Calu3 (cell line): Measurements from ENCODE around the gene F2. TPM values are rescaled to one million over a fixed set of nuclear protein-coding genes. Genes with fewer than 3 reads are reported as not detected.

Experiments
- BruUV-seq: library from RNA; stranded (reverse); fragments of 400-500 nt; replicated peaks from 2 replicates; lab custom pipeline; 2021; lab: Mats Ljungman, UMichigan
- CTCF ChIA-PET: fragments of 300-600 bp; sonication (Branson Sonifier 250); formaldehyde crosslinking; loops from one replicate; lab custom pipeline; 2022; ENCODE audit warnings: antibody characterized with exemption; lab: Charles Lee
- DNase-seq: peaks from one replicate; pipeline ENCODE4 v3.0.0; 2022
- H3K27ac Mint-ChIP-seq: one replicate; pipeline ENCODE4 v1.8.0; 2022; ENCODE audit warnings: mixed read lengths; ENCODE audit not compliant: unreplicated experiment
- H3K27me3 Mint-ChIP-seq: one replicate; pipeline ENCODE4 v1.8.0; 2022; ENCODE audit warnings: mixed read lengths; ENCODE audit not compliant: unreplicated experiment
- H3K36me3 Mint-ChIP-seq: one replicate; pipeline ENCODE4 v1.8.0; 2022; ENCODE audit warnings: mild to moderate bottlenecking, moderate library complexity, mixed read lengths; ENCODE audit not compliant: insufficient read depth, unreplicated experiment
- H3K4me1 Mint-ChIP-seq: one replicate; pipeline ENCODE4 v1.8.0; 2022; ENCODE audit warnings: mild to moderate bottlenecking, low read depth, mixed read lengths; ENCODE audit not compliant: unreplicated experiment
- H3K4me3 Mint-ChIP-seq: one replicate; pipeline ENCODE4 v1.8.0; 2022; ENCODE audit warnings: mild to moderate bottlenecking, low read depth, moderate library complexity, mixed read lengths; ENCODE audit not compliant: unreplicated experiment
- H3K9me3 Mint-ChIP-seq: one replicate; pipeline ENCODE4 v1.8.0; 2022; ENCODE audit warnings: low read depth, mixed read lengths; ENCODE audit not compliant: unreplicated experiment
- intact Hi-C: fragments of 100-400 bp; cut with micrococcal nuclease; formaldehyde crosslinking; loops from one replicate; pipeline ENCODE4 v1.10.0; 2022; ENCODE audit not compliant: unreplicated experiment
- total RNA-seq: library from RNA; stranded (reverse); gene quantifications from 2 replicates; pipeline ENCODE4 v1.2.3, GENCODE V29; 2022
- TF ChIP-seq, protein P1 (sequence below): fragments of 200-600 bp; IDR thresholded peaks from one replicate; pipeline ENCODE4 v1.8.0; 2022; ENCODE audit warnings: antibody characterized with exemption; ENCODE audit not compliant: unreplicated experiment

Gene F2
- total RNA-seq, 1 experiment from 2014 or later = not detected

DNA sequence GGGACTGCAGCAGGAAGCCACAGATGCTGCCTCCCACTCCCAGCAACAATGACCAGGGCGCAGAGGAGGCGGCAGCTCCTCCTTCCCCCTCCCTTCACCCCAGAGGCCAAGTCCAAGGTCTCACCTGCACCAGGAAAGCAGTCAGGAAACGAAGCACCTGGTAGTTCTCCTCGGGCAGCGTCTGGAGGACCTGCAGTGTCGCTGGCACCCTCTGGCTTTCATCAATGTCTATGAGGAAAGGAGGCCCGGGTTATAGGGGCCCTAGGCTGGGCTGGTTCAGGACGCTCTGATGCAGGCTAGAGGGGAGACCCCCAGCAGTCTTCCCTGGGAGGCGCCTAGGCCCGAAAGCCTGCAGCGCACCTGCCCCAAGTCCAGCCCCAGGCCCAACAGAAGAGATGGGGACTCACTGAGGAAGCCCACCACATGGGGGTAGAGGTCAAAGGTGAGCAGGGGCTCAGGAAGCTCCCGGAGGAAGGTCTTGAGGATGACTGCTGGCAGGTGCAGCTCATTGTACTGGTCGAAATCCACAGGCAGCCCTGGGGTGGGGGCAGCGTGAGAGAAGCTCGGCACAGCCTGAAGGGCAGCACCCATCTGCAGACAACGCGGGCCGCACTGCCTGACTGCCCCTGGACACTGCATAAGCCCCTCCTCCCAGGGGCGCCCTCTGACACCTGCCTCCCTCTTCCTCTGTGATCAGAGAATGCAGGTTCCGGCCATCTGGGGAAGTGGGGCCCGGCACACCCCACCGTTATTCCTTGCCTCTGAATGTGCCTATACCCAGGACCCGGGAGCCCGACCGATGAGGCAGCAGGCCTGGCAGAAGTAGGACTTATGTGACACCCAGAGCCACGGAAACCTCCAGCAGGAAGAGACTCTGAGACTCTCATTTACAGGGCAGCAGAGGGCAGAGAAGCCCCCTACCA lies 39.5 kb upstream of the F2 start:
- intact Hi-C loops = no loop called here
- CTCF ChIA-PET = no interaction called here
- no peaks in the 10 kb centered on the region for H3K9me3 Mint-ChIP-seq
- H3K36me3 Mint-ChIP-seq = peaks cover 46% of the 10 kb centered on the region
- no peak overlapping the region for H3K27ac Mint-ChIP-seq
- DNase-seq = no peak
- no peaks in the 10 kb centered on the region for H3K4me1 Mint-ChIP-seq
- TF ChIP-seq, protein P1, sequence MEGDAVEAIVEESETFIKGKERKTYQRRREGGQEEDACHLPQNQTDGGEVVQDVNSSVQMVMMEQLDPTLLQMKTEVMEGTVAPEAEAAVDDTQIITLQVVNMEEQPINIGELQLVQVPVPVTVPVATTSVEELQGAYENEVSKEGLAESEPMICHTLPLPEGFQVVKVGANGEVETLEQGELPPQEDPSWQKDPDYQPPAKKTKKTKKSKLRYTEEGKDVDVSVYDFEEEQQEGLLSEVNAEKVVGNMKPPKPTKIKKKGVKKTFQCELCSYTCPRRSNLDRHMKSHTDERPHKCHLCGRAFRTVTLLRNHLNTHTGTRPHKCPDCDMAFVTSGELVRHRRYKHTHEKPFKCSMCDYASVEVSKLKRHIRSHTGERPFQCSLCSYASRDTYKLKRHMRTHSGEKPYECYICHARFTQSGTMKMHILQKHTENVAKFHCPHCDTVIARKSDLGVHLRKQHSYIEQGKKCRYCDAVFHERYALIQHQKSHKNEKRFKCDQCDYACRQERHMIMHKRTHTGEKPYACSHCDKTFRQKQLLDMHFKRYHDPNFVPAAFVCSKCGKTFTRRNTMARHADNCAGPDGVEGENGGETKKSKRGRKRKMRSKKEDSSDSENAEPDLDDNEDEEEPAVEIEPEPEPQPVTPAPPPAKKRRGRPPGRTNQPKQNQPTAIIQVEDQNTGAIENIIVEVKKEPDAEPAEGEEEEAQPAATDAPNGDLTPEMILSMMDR = no peak
- no peaks in the 10 kb centered on the region for H3K27me3 Mint-ChIP-seq
- H3K4me3 Mint-ChIP-seq = no peak overlapping the region
- no TSS peak for BruUV-seq

DNA sequence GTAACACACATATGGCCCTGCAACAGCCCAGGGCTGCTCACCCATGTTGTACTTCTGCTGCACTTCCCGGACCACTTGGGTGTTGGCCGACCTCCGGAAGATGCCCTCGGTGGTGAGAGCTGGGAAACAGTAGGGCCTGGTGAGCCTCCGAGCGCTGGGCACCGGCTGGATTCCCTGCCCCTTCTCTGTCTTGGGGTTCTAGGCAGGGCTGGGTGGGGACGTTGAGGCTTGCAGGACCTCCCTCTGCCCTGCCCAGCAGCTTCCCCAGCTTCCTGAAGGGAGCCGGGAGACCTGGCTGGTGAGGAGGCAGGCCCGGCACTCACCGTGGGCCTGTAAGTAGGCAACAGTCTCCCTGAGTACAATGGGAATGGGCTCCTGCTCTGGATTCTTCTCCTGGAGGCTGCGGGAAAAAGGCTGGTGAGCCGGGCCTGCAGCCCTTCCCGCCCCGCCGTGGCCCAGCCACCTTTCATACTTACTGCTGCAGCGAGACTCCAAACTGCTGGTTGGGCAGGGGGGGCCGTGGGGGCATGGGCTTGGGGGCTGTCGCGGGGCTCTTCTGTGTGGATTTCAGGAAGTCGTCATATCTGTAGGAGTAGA lies 38.8 kb upstream of the F2 start:
- no peaks in the 10 kb centered on the region for H3K4me1 Mint-ChIP-seq
- H3K4me3 Mint-ChIP-seq = no peak overlapping the region
- DNase-seq = no peak
- no peak overlapping the region for H3K27ac Mint-ChIP-seq
- CTCF ChIA-PET = no interaction called here
- H3K9me3 Mint-ChIP-seq = no peaks in the 10 kb centered on the region
- TF ChIP-seq, protein P1 = no peak
- H3K27me3 Mint-ChIP-seq = no peaks in the 10 kb centered on the region
- H3K36me3 Mint-ChIP-seq = peaks cover 50% of the 10 kb centered on the region
- no TSS peak for BruUV-seq
- intact Hi-C loops = no loop called here

DNA sequence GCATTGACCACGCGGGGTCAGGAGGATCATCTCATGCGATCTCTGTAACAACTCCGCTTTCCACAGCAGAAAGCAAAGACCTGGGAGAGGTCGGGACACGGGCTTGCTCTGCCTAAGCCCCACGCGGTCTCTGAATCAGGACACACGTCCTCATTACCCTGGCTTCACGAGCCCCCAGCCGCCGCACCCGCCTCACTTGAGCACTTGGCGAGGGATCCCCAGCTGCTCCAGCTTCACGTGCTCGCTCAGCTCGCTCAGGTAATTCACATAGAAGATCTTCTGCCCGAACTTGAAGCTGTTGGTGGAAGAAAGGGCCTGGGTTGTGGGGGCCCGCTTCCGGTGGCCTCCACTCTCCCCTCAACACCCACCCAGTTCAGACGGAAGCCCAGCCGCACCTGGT lies 38.2 kb upstream of the F2 start:
- no peak overlapping the region for H3K27ac Mint-ChIP-seq
- H3K4me1 Mint-ChIP-seq = no peaks in the 10 kb centered on the region
- CTCF ChIA-PET = interaction anchor here (0.8 kb wide), 1 partner anchor 27 kb away, joined by 3 read pairs; no protein-coding TSS in a partner anchor
- H3K4me3 Mint-ChIP-seq = no peak overlapping the region
- intact Hi-C loops = no loop called here
- TF ChIP-seq, protein P1 = no peak
- peaks cover 48% of the 10 kb centered on the region for H3K36me3 Mint-ChIP-seq
- DNase-seq = no peak
- H3K9me3 Mint-ChIP-seq = no peaks in the 10 kb centered on the region
- H3K27me3 Mint-ChIP-seq = no peaks in the 10 kb centered on the region
- BruUV-seq = no TSS peak

DNA sequence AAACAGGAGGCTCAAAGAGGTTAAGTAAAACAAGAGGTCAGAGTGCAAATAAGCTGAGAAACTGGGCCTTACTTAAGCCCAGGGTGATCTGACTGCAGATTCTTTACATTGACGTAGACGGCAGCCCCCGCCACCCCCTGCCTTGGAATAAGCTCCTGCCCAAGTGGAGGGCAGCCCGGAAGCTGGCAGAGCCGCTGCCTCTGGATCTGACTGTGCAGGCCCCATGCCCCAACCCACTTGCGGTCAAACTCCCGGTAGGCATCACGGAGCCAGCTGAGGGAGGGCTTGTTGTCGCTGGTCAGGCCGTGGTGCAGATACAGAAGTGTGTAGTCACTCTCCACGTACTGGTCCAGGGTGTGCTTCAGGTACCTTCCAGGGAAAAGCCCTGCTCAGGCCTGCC lies 37.2 kb upstream of the F2 start:
- Mint-ChIP-seq H3K27ac (no peak overlapping the region), H3K4me3 (no peak overlapping the region), H3K9me3 (no peaks in the 10 kb centered on the region), H3K27me3 (no peaks in the 10 kb centered on the region), H3K4me1 (no peaks in the 10 kb centered on the region), H3K36me3 (peaks cover 50% of the 10 kb centered on the region)
- intact Hi-C loops = no loop called here
- CTCF ChIA-PET = no interaction called here
- BruUV-seq = no TSS peak
- TF ChIP-seq, protein P1 = no peak
- DNase-seq = no peak
